ENCODE results near the gene MSRB1. TPM values are rescaled to one million over a fixed set of nuclear protein-coding genes. Genes with fewer than 3 reads are reported as not detected.

MSRB1 gene
- total and polyA plus RNA-seq, 2 of the 13 experiments (the other 11 are each of a cell fraction or from before 2014, with no cell fraction given) = 32.1 to 75.4 TPM

DNA sequence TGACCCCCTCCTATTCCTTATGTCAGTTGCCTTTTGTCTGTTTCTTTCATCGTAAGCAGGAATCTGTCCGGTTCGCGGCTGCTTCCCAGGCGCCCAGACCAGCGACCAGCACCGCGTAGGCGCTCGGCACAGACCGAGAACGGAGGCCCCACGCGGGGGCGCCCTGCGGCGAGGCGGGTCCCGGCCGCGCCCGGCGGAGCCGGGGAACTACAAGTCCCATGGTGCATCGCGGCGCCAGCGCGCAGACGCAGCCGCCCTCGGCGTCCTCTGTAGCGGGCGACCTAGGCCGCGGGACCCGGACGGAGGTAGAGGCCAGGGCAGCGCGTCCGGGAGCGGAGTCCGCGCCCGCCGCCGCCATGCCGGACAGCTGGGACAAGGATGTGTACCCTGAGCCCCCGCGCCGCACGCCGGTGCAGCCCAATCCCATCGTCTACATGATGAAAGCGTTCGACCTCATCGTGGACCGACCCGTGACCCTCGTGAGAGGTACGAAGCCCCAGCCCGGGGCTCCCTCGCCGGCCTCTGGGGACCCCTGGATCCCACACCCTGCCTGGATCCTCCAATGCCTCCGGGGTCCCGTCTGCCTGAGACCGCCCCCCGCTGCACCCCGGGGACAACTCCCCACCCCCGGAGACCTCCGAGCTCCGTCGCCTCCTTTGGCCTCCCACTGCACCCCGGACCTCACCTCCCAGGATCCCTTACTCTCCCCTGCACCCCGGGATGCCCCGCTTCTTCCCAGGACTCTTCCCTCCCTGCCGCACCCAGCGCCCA lies 16.5 kb upstream of the MSRB1 start, which contains the start of gene NDUFB10 (continued):
- TF ChIP-seq, protein P1, sequence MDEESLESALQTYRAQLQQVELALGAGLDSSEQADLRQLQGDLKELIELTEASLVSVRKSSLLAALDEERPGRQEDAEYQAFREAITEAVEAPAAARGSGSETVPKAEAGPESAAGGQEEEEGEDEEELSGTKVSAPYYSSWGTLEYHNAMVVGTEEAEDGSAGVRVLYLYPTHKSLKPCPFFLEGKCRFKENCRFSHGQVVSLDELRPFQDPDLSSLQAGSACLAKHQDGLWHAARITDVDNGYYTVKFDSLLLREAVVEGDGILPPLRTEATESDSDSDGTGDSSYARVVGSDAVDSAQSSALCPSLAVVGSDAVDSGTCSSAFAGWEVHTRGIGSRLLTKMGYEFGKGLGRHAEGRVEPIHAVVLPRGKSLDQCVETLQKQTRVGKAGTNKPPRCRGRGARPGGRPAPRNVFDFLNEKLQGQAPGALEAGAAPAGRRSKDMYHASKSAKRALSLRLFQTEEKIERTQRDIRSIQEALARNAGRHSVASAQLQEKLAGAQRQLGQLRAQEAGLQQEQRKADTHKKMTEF (CRISPR knock-in tag; IDR thresholded peaks at IDR 0.05) = peak; percentile 82
- TF ChIP-seq MAZ (IDR thresholded peaks at IDR 0.05; ENCODE audit: borderline replicate concordance, low read depth, low read length) (no peak), MAZ (CRISPR knock-in tag; IDR thresholded peaks at IDR 0.05; ENCODE audit: low read depth) (peak; percentile 71), ZNF776 (CRISPR knock-in tag; IDR thresholded peaks at IDR 0.05) (peak; percentile 91), HES4 (CRISPR knock-in tag; IDR thresholded peaks at IDR 0.05; ENCODE audit: borderline replicate concordance) (peak; percentile 92), TOPORS (CRISPR knock-in tag; IDR thresholded peaks at IDR 0.05) (peak; percentile 59; the same call in 1 of the 2 replicates), ZNF326 (CRISPR knock-in tag; IDR thresholded peaks at IDR 0.05; ENCODE audit: borderline replicate concordance) (no peak), ZC3H13 (CRISPR knock-in tag; IDR thresholded peaks at IDR 0.05) (peak; percentile 71; the same call in 1 of the 2 replicates), NFKB2 (CRISPR knock-in tag; IDR thresholded peaks at IDR 0.05; ENCODE audit: borderline replicate concordance) (peak; percentile 84; the same call in 1 of the 2 replicates), ZNF234 (CRISPR knock-in tag; conservative IDR thresholded peaks at IDR 0.05) (0 out of 2 replicates have a peak, but pooled peaks have one; percentile 54), AKAP8 (CRISPR knock-in tag; IDR thresholded peaks at IDR 0.05) (peak; percentile 59; the same call in 1 of the 2 replicates), ERF (CRISPR knock-in tag; IDR thresholded peaks at IDR 0.05) (peak; percentile 79), THAP11 (CRISPR knock-in tag; IDR thresholded peaks at IDR 0.05) (peak; percentile 100), ZNF607 (CRISPR knock-in tag; IDR thresholded peaks at IDR 0.05; ENCODE audit: borderline replicate concordance) (peak; percentile 91), SMAD1 (CRISPR knock-in tag; IDR thresholded peaks at IDR 0.05; ENCODE audit: borderline replicate concordance, low read depth) (no peak), AGO1 (IDR thresholded peaks at IDR 0.05; ENCODE audit: low read depth, low read length, poor library complexity, severe bottlenecking) (peak; percentile 42), ZNF317 (CRISPR knock-in tag; IDR thresholded peaks at IDR 0.05) (no peak; the same call in 1 of the 2 replicates), KDM2A (CRISPR knock-in tag; IDR thresholded peaks at IDR 0.05; ENCODE audit: borderline replicate concordance, low read depth) (peak; percentile 79), NR2C2 (CRISPR knock-in tag; IDR thresholded peaks at IDR 0.05; ENCODE audit: borderline replicate concordance) (peak; percentile 80), RARA (CRISPR knock-in tag; IDR thresholded peaks at IDR 0.05) (peak; percentile 51; the same call in 1 of the 2 replicates)
- TF ChIP-seq, protein P2, sequence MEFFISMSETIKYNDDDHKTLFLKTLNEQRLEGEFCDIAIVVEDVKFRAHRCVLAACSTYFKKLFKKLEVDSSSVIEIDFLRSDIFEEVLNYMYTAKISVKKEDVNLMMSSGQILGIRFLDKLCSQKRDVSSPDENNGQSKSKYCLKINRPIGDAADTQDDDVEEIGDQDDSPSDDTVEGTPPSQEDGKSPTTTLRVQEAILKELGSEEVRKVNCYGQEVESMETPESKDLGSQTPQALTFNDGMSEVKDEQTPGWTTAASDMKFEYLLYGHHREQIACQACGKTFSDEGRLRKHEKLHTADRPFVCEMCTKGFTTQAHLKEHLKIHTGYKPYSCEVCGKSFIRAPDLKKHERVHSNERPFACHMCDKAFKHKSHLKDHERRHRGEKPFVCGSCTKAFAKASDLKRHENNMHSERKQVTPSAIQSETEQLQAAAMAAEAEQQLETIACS (CRISPR knock-in tag; IDR thresholded peaks at IDR 0.05) = peak; percentile 62; the same call in 1 of the 2 replicates
- TF ChIP-seq, protein P3, sequence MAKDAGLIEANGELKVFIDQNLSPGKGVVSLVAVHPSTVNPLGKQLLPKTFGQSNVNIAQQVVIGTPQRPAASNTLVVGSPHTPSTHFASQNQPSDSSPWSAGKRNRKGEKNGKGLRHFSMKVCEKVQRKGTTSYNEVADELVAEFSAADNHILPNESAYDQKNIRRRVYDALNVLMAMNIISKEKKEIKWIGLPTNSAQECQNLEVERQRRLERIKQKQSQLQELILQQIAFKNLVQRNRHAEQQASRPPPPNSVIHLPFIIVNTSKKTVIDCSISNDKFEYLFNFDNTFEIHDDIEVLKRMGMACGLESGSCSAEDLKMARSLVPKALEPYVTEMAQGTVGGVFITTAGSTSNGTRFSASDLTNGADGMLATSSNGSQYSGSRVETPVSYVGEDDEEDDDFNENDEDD (CRISPR knock-in tag; IDR thresholded peaks at IDR 0.05; ENCODE audit: borderline replicate concordance) = peak; percentile 52; the same call in 1 of the 2 replicates
- TF ChIP-seq, protein P4, sequence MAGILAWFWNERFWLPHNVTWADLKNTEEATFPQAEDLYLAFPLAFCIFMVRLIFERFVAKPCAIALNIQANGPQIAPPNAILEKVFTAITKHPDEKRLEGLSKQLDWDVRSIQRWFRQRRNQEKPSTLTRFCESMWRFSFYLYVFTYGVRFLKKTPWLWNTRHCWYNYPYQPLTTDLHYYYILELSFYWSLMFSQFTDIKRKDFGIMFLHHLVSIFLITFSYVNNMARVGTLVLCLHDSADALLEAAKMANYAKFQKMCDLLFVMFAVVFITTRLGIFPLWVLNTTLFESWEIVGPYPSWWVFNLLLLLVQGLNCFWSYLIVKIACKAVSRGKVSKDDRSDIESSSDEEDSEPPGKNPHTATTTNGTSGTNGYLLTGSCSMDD (CRISPR knock-in tag; IDR thresholded peaks at IDR 0.05) = no peak
- TF ChIP-seq, protein P5, sequence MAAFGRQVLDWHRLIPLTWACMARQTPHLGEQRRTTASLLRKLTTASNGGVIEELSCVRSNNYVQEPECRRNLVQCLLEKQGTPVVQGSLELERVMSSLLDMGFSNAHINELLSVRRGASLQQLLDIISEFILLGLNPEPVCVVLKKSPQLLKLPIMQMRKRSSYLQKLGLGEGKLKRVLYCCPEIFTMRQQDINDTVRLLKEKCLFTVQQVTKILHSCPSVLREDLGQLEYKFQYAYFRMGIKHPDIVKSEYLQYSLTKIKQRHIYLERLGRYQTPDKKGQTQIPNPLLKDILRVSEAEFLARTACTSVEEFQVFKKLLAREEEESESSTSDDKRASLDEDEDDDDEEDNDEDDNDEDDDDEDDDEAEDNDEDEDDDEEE (CRISPR knock-in tag; IDR thresholded peaks at IDR 0.05) = peak; percentile 74; the same call in 1 of the 2 replicates

Data from HepG2 (cell line).